NOMO-1 treated with dmso at 0.1 percent for 144 hours (cell line): ENCODE results near the gene PPP3R1.

ENCODE experiments used
- DNase-seq: peaks from one replicate; lab custom pipeline; 2025; ENCODE audit not compliant: unreplicated experiment; lab: John Stamatoyannopoulos, UW

Gene PPP3R1

GRCh38 chr2:68155618-68156017, 96.7 kb downstream of the PPP3R1 start:
- DNase-seq, result no peak

- DNase-seq, result no peak
Observed at GRCh38 chr2:68152681-68153347, 99.5 kb downstream of the PPP3R1 start.

- DNase-seq, result no peak
Observed at GRCh38 chr2:68151037-68151436, 101.3 kb downstream of the PPP3R1 start.

GRCh38 chr2:68141875-68142274, 110.5 kb downstream of the PPP3R1 start:
- DNase-seq, result no peak

- DNase-seq, result no peak
Observed at GRCh38 chr2:68135448-68136320, 116.6 kb downstream of the PPP3R1 start.

- no peak for DNase-seq
Observed at GRCh38 chr2:68134554-68134953, 117.8 kb downstream of the PPP3R1 start.

- DNase-seq, result no peak
Observed at GRCh38 chr2:68134120-68134519, 118.2 kb downstream of the PPP3R1 start.
